Osteocyte (in vitro differentiated cells): ENCODE results near the gene SMYD3. TPM values are rescaled to one million over a fixed set of nuclear protein-coding genes. Genes with fewer than 3 reads are reported as not detected.

ENCODE experiments used
- DNase-seq: peaks from one replicate; pipeline ENCODE4 v3.0.0; 2021; ENCODE audit warnings: mixed read lengths; ENCODE audit not compliant: unreplicated experiment; ENCODE audit errors: extremely low spot score
- H3K27ac Mint-ChIP-seq: one replicate; pipeline ENCODE4 v1.8.0; 2021; ENCODE audit warnings: mild to moderate bottlenecking, mixed read lengths; ENCODE audit not compliant: unreplicated experiment
- H3K27me3 Mint-ChIP-seq: one replicate; pipeline ENCODE4 v1.8.0; 2021; ENCODE audit warnings: mixed read lengths; ENCODE audit not compliant: unreplicated experiment
- H3K36me3 Mint-ChIP-seq: one replicate; pipeline ENCODE4 v1.8.0; 2021; ENCODE audit warnings: mixed read lengths; ENCODE audit not compliant: unreplicated experiment
- H3K4me1 Mint-ChIP-seq: one replicate; pipeline ENCODE4 v1.8.0; 2021; ENCODE audit warnings: mixed read lengths; ENCODE audit not compliant: unreplicated experiment
- H3K4me3 Mint-ChIP-seq: one replicate; pipeline ENCODE4 v1.8.0; 2021; ENCODE audit warnings: mild to moderate bottlenecking, moderate library complexity, mixed read lengths; ENCODE audit not compliant: unreplicated experiment
- H3K9me3 Mint-ChIP-seq: one replicate; pipeline ENCODE4 v1.8.0; 2021; ENCODE audit warnings: mixed read lengths; ENCODE audit not compliant: unreplicated experiment
- CTCF ChIP-seq: fragments of 200-600 bp; sonication (generic); IDR thresholded peaks from 2 replicates; pipeline ENCODE4 v1.5.0; 2021; ENCODE audit warnings: antibody characterized with exemption, mild to moderate bottlenecking, moderate library complexity
- total RNA-seq: library from RNA; stranded (reverse); gene quantifications from 2 replicates; pipeline ENCODE4 v1.2.1, GENCODE V29; 2021

Gene SMYD3
- total RNA-seq, 1 donor from 2014 or later: 22.3 TPM

- H3K4me3 Mint-ChIP-seq: no peak overlapping the region
These were observed 252.2 kb downstream of the SMYD3 start for GRCh38 chr1:246254854-246255253.

GRCh38 chr1:246246430-246246829, 260.6 kb downstream of the SMYD3 start:
- peak overlapping the region; percentile 51 for H3K27ac Mint-ChIP-seq
- no peak overlapping the region for H3K4me3 Mint-ChIP-seq
- DNase-seq: no peak
- peaks cover 16% of the 10 kb centered on the region for H3K4me1 Mint-ChIP-seq
- H3K27me3 Mint-ChIP-seq: no peaks in the 10 kb centered on the region
- H3K9me3 Mint-ChIP-seq: peaks cover 5% of the 10 kb centered on the region
- TF ChIP-seq CTCF: peak; percentile 26
- H3K36me3 Mint-ChIP-seq: peaks cover 2% of the 10 kb centered on the region

More at GRCh38 chr1:246254854-246255253, 252.2 kb downstream of the SMYD3 start:
- no peaks in the 10 kb centered on the region for H3K27me3 Mint-ChIP-seq
- DNase-seq: no peak
- peaks cover 8% of the 10 kb centered on the region for H3K9me3 Mint-ChIP-seq
- no peak overlapping the region for H3K27ac Mint-ChIP-seq
- no peak for TF ChIP-seq CTCF
- no peaks in the 10 kb centered on the region for H3K4me1 Mint-ChIP-seq
- H3K36me3 Mint-ChIP-seq: peaks cover 2% of the 10 kb centered on the region

GRCh38 chr1:246245541-246245940, 261.5 kb downstream of the SMYD3 start:
- Mint-ChIP-seq H3K4me3 (no peak overlapping the region), H3K4me1 (peaks cover 16% of the 10 kb centered on the region), H3K9me3 (peaks cover 5% of the 10 kb centered on the region), H3K27me3 (no peaks in the 10 kb centered on the region), H3K36me3 (peaks cover 2% of the 10 kb centered on the region), H3K27ac (peak overlapping the region; percentile 51)
- no peak for TF ChIP-seq CTCF
- DNase-seq: no peak

- Mint-ChIP-seq H3K27ac (no peak overlapping the region), H3K36me3 (no peaks in the 10 kb centered on the region), H3K4me3 (no peak overlapping the region), H3K4me1 (no peaks in the 10 kb centered on the region), H3K9me3 (no peaks in the 10 kb centered on the region), H3K27me3 (no peaks in the 10 kb centered on the region)
- no peak for DNase-seq
- TF ChIP-seq CTCF: no peak
These were observed 275.0 kb downstream of the SMYD3 start for GRCh38 chr1:246232126-246232525.

GRCh38 chr1:246226041-246226440, 281.0 kb downstream of the SMYD3 start:
- Mint-ChIP-seq H3K4me3 (no peak overlapping the region), H3K36me3 (no peaks in the 10 kb centered on the region), H3K9me3 (no peaks in the 10 kb centered on the region), H3K27ac (no peak overlapping the region), H3K4me1 (no peaks in the 10 kb centered on the region), H3K27me3 (no peaks in the 10 kb centered on the region)
- no peak for TF ChIP-seq CTCF
- DNase-seq: no peak
